ENCODE measurements around the gene SLC12A6. TPM values are rescaled to one million over a fixed set of nuclear protein-coding genes. Genes with fewer than 3 reads are reported as not detected.
A peak's percentile ranks its signal among the peaks of the same experiment; 100 is the strongest.

The SLC12A6 gene
- total RNA-seq, 2 experiments from 2014 or later: 58.5 to 58.7 TPM

DNA sequence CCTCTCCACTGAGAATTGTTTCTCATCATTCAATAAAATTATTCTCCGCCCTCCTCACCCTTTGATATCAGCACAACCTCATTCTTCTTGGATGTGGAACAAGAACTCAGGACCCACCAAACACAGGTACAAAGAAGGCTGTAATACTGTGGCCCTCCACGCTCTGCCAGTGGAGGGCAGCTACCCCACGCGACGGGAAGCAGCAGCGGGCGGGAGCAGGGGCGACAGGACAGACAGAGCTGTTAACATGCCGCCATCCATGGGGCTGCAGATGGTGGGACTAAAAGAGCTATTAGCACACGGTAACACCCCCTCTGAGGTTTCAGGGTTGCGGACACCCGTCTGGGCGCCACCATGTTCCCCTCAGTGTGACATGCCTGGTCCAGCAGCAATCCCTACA lies 75.2 kb downstream of the SLC12A6 start:
- no peaks in the 10 kb centered on the region for H3K4me1 ChIP-seq (ENCODE audit: insufficient read depth, low read length)
- H3K4me1 Mint-ChIP-seq (ENCODE audit: low read depth): peaks cover 12% of the 10 kb centered on the region
- DNase-seq (peak in 1 of 14 experiments; percentile 5), ATAC-seq (ENCODE audit: poor library complexity) (no peak)
- H3K27ac ChIP-seq (ENCODE audit: low read depth in 1 of 2, low read length in 2 of 2): no peak overlapping the region
- TF ChIP-seq, protein P1, sequence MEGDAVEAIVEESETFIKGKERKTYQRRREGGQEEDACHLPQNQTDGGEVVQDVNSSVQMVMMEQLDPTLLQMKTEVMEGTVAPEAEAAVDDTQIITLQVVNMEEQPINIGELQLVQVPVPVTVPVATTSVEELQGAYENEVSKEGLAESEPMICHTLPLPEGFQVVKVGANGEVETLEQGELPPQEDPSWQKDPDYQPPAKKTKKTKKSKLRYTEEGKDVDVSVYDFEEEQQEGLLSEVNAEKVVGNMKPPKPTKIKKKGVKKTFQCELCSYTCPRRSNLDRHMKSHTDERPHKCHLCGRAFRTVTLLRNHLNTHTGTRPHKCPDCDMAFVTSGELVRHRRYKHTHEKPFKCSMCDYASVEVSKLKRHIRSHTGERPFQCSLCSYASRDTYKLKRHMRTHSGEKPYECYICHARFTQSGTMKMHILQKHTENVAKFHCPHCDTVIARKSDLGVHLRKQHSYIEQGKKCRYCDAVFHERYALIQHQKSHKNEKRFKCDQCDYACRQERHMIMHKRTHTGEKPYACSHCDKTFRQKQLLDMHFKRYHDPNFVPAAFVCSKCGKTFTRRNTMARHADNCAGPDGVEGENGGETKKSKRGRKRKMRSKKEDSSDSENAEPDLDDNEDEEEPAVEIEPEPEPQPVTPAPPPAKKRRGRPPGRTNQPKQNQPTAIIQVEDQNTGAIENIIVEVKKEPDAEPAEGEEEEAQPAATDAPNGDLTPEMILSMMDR (IDR thresholded peaks at IDR 0.05): no peak
- H3K4me3 Mint-ChIP-seq: no peak overlapping the region
- H3K27ac Mint-ChIP-seq: no peak overlapping the region
- CTCF ChIA-PET: interaction anchor here (1.2 kb wide), 1 partner anchor 105 kb away, joined by 4 read pairs; the partner anchor contains the start of gene LPCAT4
- no peak overlapping the region for H3K4me3 ChIP-seq (ENCODE audit: low read length)
- peaks cover 21% of the 10 kb centered on the region for H3K36me3 ChIP-seq (ENCODE audit: insufficient read depth, low read length)
- H3K27me3 ChIP-seq (ENCODE audit: control insufficient read depth in 1 of 2, insufficient read depth in 2 of 2, low read length in 2 of 2): no peaks in the 10 kb centered on the region
- no peaks in the 10 kb centered on the region for H3K27me3 Mint-ChIP-seq
- H3K36me3 Mint-ChIP-seq (ENCODE audit: low read depth): peaks cover 37% of the 10 kb centered on the region
- POLR2A ChIA-PET: no interaction called here
- no peaks in the 10 kb centered on the region for H3K9me3 ChIP-seq (ENCODE audit: control insufficient read depth in 1 of 2, insufficient read depth in 1 of 2, low read length in 2 of 2)
- intact Hi-C loops (cut with DNase I, micrococcal nuclease): no loop called here
- H3K9me3 Mint-ChIP-seq: no peaks in the 10 kb centered on the region

DNA sequence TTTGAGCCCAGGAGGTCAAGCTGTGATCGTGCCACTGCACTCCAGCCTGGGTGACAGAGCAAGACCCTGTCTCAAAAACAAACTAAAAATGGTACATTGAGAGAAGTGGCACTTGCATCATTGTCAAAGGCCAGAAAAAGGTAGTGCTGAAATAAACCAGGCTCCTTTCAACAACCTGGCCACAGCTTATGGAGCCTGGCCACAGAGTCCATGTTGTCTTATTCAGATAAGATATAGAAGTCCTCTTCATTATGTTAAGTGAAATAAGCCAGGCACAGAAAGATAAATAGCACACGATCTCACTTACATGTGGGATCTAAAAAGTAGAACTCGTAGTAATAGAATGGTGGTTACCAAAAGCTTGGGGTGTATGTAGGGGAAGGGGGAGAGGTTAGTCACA lies 78.0 kb downstream of the SLC12A6 start:
- no peaks in the 10 kb centered on the region for H3K27me3 ChIP-seq (ENCODE audit: control insufficient read depth in 1 of 2, insufficient read depth in 2 of 2, low read length in 2 of 2)
- H3K4me3 ChIP-seq (ENCODE audit: low read length): no peak overlapping the region
- H3K9me3 Mint-ChIP-seq: no peaks in the 10 kb centered on the region
- ChIA-PET CTCF (interaction anchor here (0.9 to 1.1 kb wide), 2 partner anchors 8 to 108 kb away, joined by 3 read pairs; partner anchors contain the start of gene LPCAT4), POLR2A (interaction anchor here (1.4 kb wide), 1 partner anchor 83 kb away, joined by 3 read pairs; the partner anchor contains the start of genes NOP10 and NUTM1)
- H3K27me3 Mint-ChIP-seq: no peaks in the 10 kb centered on the region
- peaks cover 65% of the 10 kb centered on the region for H3K36me3 Mint-ChIP-seq (ENCODE audit: low read depth)
- H3K27ac Mint-ChIP-seq: no peak overlapping the region
- peaks cover 47% of the 10 kb centered on the region for H3K36me3 ChIP-seq (ENCODE audit: insufficient read depth, low read length)
- ATAC-seq (ENCODE audit: poor library complexity) (no peak), DNase-seq (no peak)
- TF ChIP-seq, protein P1 (IDR thresholded peaks at IDR 0.05): no peak
- intact Hi-C loops (cut with DNase I, micrococcal nuclease): loop anchor here in 1 of 2 experiments (5.0 kb wide), 1 partner anchor 73 kb away; no protein-coding TSS in a partner anchor
- no peaks in the 10 kb centered on the region for H3K4me1 ChIP-seq (ENCODE audit: insufficient read depth, low read length)
- H3K9me3 ChIP-seq (ENCODE audit: control insufficient read depth in 1 of 2, insufficient read depth in 1 of 2, low read length in 2 of 2): no peaks in the 10 kb centered on the region
- H3K4me1 Mint-ChIP-seq (ENCODE audit: low read depth): peaks cover 5% of the 10 kb centered on the region
- no peak overlapping the region for H3K4me3 Mint-ChIP-seq
- H3K27ac ChIP-seq (ENCODE audit: low read depth in 1 of 2, low read length in 2 of 2): no peak overlapping the region

DNA sequence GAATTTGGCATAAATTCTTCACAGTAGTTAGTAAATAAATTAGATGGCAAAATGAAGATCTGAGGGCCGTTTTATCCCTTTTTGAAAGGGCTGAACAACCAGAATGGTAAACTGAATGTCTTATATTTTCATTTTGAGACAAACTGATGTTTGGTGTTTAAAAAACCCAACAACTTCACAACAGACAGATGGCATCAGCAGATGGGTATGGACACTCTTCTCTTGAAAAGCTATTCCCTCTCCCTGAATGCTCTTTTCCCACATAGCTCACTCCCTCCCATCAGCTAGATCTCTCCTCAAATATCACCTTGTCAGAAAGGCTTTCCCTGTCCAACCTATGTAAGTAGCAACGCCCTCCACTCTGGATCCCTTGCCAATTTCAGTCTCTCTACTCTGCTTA lies 79.4 kb downstream of the SLC12A6 start:
- Histone ChIP-seq H3K9me3 (ENCODE audit: control insufficient read depth in 1 of 2, insufficient read depth in 1 of 2, low read length in 2 of 2) (no peaks in the 10 kb centered on the region), H3K36me3 (ENCODE audit: insufficient read depth, low read length) (peaks cover 60% of the 10 kb centered on the region), H3K27me3 (ENCODE audit: control insufficient read depth in 1 of 2, insufficient read depth in 2 of 2, low read length in 2 of 2) (no peaks in the 10 kb centered on the region), H3K27ac (ENCODE audit: low read depth in 1 of 2, low read length in 2 of 2) (no peak overlapping the region), H3K4me3 (ENCODE audit: low read length) (no peak overlapping the region), H3K4me1 (ENCODE audit: insufficient read depth, low read length) (no peaks in the 10 kb centered on the region)
- intact Hi-C loops (cut with DNase I, micrococcal nuclease): loop anchor here in 1 of 2 experiments (5.0 kb wide), 1 partner anchor 74 kb away; no protein-coding TSS in a partner anchor
- TF ChIP-seq, protein P1 (IDR thresholded peaks at IDR 0.05): no peak
- Mint-ChIP-seq H3K4me1 (ENCODE audit: low read depth) (no peaks in the 10 kb centered on the region), H3K4me3 (no peak overlapping the region), H3K9me3 (no peaks in the 10 kb centered on the region), H3K27ac (peak overlapping the region; percentile 27), H3K27me3 (no peaks in the 10 kb centered on the region), H3K36me3 (ENCODE audit: low read depth) (peaks cover 74% of the 10 kb centered on the region)
- ATAC-seq (ENCODE audit: poor library complexity) (no peak), DNase-seq (no peak)
- ChIA-PET CTCF (no interaction called here), POLR2A (no interaction called here)
